Uterus (tissue), 2 donors: ENCODE results near the gene ATP5ME.

Experiments used
- POLR2A ChIP-seq, 2 donors: fragments of 450-650 bp; IDR thresholded peaks; one replicate each; pipeline ENCODE4 v1.6.1; 2016; ENCODE audit warnings: antibody characterized with exemption in 2 of 2, mild to moderate bottlenecking in 1 of 2, moderate library complexity in 1 of 2
- TF ChIP-seq, protein P1 (sequence below), 4 experiments: fragments of 200-600 bp in 2 of 4; fragments of 450-650 bp in 2 of 4; sonication (generic) in 2 of 4; IDR thresholded peaks; one replicate each; pipeline ENCODE4 v1.5.1; 2016 to 2019; ENCODE audit warnings: antibody characterized with exemption in 4 of 4, mild to moderate bottlenecking in 2 of 4, moderate library complexity in 1 of 4

DNA sequence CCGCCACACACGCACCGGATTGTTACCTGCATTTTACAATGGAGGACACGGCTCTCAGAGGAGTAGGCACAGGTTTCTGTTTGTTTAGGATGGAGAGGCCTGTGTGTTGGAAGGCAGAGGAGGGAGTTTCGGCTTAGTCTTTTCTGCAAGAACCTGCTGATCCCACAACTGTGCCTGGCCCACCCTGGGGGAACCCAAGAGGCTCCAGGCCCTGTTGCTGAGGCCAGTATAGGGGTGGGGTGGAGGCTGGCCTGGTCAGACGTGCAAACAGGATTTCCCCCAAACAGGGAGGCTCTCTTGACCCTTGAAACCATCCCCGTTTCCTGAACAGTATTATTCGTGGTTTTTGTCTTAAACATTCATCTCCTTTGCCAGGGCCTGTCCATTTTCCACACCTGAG is 15.6 kb upstream of the ATP5ME start:
- TF ChIP-seq, protein P1, sequence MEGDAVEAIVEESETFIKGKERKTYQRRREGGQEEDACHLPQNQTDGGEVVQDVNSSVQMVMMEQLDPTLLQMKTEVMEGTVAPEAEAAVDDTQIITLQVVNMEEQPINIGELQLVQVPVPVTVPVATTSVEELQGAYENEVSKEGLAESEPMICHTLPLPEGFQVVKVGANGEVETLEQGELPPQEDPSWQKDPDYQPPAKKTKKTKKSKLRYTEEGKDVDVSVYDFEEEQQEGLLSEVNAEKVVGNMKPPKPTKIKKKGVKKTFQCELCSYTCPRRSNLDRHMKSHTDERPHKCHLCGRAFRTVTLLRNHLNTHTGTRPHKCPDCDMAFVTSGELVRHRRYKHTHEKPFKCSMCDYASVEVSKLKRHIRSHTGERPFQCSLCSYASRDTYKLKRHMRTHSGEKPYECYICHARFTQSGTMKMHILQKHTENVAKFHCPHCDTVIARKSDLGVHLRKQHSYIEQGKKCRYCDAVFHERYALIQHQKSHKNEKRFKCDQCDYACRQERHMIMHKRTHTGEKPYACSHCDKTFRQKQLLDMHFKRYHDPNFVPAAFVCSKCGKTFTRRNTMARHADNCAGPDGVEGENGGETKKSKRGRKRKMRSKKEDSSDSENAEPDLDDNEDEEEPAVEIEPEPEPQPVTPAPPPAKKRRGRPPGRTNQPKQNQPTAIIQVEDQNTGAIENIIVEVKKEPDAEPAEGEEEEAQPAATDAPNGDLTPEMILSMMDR (IDR thresholded peaks at IDR 0.05): no peak
- TF ChIP-seq POLR2A (IDR thresholded peaks at IDR 0.05): no peak
